ENCODE results near the gene CMTM4. TPM values are rescaled to one million over a fixed set of nuclear protein-coding genes. Genes with fewer than 3 reads are reported as not detected.

CMTM4 gene
- total RNA-seq, 1 experiment from 2014 or later = 77.8 TPM

DNA sequence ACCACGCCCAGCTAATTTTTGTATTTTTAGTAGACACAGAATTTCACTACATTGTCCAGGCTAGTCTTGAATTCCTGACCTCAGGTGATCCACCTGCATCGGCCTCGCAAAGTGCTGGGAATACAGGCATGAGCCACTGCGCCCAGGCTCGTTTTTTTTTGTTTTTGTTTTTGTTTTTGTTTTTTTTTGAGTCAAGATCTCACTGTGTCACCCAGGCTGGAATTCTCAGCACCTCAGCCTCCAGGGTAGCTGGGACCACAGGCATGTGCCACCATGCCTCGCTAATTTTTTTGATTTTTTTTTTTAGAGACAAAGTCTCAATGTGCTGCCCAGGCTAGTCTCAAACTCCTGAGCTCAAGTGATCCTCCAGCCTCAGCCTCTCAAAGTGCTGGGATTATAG, 17.5 kb upstream of the CMTM4 start:
- no peak overlapping the region for H2AFZ ChIP-seq (ENCODE audit: low read depth, low read length, poor library complexity, severe bottlenecking)
- ChIA-PET CTCF (no interaction called here), POLR2A (no interaction called here)

DNA sequence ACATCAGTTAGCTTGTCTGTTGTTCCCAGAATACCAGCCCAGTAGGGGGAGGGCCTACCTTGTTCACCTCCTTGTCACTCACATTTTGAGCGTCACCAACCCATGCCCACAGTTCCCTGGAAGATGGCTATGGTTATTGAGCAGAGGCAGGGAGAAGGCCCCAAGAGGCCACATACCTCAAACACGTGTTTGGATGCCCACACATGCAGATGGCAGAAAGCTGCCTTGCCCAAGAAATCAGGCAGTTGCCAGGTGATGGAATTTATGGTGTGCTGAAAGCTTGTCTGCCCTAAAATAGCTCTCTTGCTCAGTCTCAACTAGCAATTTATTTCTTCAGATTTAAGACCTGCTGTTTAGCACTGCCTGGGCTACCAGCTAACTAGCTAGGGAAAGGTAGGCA, 16.5 kb upstream of the CMTM4 start:
- H3K9me3 ChIP-seq (ENCODE audit: control insufficient read depth in 1 of 2, insufficient read depth in 1 of 2, low read depth in 1 of 2, low read length in 2 of 2) = no peaks in the 10 kb centered on the region
- H3K4me2 ChIP-seq (ENCODE audit: low read length) = no peak overlapping the region
- H3K27me3 ChIP-seq (ENCODE audit: insufficient read depth, low read length) = no peaks in the 10 kb centered on the region
- H3K36me3 ChIP-seq (ENCODE audit: control insufficient read depth in 1 of 2, insufficient read depth in 2 of 2, low read length in 2 of 2) = no peaks in the 10 kb centered on the region
- no peak for ATAC-seq
- no peaks in the 10 kb centered on the region for H4K20me1 ChIP-seq (ENCODE audit: insufficient read depth)
- ChIA-PET POLR2A (no interaction called here), RAD21 (ENCODE audit: low non-redundant PET in 1 of 2, low total read pairs in 2 of 2, uncharacterized antibody in 2 of 2, unreplicated experiment in 2 of 2) (no interaction called here), CTCF (interaction anchor here (0.9 to 1.2 kb wide), 3 partner anchors 27 to 154 kb away, joined by 3 read pairs; no protein-coding TSS in a partner anchor)
- H3K27ac ChIP-seq (ENCODE audit: low read depth, low read length) = no peak overlapping the region
- no peaks in the 10 kb centered on the region for H3K9me2 ChIP-seq (ENCODE audit: insufficient read depth)
- no peak overlapping the region for H2AFZ ChIP-seq (ENCODE audit: low read depth, low read length, poor library complexity, severe bottlenecking)
- H3K79me2 ChIP-seq (ENCODE audit: insufficient read depth, low read length) = no peaks in the 10 kb centered on the region
- H3K4me3 ChIP-seq (replicated peaks in 1 of 2; ENCODE audit: low read depth in 1 of 2, low read length in 2 of 2) = no peak overlapping the region
- TF ChIP-seq POLR2A (IDR thresholded peaks at IDR 0.05; ENCODE audit: borderline replicate concordance, extremely low read depth, insufficient read depth, insufficient read length) (no peak), JUND (IDR thresholded peaks at IDR 0.05) (no peak)
- TF ChIP-seq, protein P1, sequence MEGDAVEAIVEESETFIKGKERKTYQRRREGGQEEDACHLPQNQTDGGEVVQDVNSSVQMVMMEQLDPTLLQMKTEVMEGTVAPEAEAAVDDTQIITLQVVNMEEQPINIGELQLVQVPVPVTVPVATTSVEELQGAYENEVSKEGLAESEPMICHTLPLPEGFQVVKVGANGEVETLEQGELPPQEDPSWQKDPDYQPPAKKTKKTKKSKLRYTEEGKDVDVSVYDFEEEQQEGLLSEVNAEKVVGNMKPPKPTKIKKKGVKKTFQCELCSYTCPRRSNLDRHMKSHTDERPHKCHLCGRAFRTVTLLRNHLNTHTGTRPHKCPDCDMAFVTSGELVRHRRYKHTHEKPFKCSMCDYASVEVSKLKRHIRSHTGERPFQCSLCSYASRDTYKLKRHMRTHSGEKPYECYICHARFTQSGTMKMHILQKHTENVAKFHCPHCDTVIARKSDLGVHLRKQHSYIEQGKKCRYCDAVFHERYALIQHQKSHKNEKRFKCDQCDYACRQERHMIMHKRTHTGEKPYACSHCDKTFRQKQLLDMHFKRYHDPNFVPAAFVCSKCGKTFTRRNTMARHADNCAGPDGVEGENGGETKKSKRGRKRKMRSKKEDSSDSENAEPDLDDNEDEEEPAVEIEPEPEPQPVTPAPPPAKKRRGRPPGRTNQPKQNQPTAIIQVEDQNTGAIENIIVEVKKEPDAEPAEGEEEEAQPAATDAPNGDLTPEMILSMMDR (IDR thresholded peaks at IDR 0.05 in 2 of 3, conservative IDR thresholded peaks at IDR 0.05 in 1 of 3; ENCODE audit: borderline replicate concordance in 1 of 3, insufficient read depth in 1 of 3, low read depth in 2 of 3, low read length in 2 of 3) = no peak
- TF ChIP-seq, protein P2, sequence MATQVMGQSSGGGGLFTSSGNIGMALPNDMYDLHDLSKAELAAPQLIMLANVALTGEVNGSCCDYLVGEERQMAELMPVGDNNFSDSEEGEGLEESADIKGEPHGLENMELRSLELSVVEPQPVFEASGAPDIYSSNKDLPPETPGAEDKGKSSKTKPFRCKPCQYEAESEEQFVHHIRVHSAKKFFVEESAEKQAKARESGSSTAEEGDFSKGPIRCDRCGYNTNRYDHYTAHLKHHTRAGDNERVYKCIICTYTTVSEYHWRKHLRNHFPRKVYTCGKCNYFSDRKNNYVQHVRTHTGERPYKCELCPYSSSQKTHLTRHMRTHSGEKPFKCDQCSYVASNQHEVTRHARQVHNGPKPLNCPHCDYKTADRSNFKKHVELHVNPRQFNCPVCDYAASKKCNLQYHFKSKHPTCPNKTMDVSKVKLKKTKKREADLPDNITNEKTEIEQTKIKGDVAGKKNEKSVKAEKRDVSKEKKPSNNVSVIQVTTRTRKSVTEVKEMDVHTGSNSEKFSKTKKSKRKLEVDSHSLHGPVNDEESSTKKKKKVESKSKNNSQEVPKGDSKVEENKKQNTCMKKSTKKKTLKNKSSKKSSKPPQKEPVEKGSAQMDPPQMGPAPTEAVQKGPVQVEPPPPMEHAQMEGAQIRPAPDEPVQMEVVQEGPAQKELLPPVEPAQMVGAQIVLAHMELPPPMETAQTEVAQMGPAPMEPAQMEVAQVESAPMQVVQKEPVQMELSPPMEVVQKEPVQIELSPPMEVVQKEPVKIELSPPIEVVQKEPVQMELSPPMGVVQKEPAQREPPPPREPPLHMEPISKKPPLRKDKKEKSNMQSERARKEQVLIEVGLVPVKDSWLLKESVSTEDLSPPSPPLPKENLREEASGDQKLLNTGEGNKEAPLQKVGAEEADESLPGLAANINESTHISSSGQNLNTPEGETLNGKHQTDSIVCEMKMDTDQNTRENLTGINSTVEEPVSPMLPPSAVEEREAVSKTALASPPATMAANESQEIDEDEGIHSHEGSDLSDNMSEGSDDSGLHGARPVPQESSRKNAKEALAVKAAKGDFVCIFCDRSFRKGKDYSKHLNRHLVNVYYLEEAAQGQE (IDR thresholded peaks at IDR 0.05; ENCODE audit: low read depth) = no peak
- TF ChIP-seq, protein P3, sequence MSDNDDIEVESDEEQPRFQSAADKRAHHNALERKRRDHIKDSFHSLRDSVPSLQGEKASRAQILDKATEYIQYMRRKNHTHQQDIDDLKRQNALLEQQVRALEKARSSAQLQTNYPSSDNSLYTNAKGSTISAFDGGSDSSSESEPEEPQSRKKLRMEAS (IDR thresholded peaks at IDR 0.05) = no peak
- TF ChIP-seq, protein P4, sequence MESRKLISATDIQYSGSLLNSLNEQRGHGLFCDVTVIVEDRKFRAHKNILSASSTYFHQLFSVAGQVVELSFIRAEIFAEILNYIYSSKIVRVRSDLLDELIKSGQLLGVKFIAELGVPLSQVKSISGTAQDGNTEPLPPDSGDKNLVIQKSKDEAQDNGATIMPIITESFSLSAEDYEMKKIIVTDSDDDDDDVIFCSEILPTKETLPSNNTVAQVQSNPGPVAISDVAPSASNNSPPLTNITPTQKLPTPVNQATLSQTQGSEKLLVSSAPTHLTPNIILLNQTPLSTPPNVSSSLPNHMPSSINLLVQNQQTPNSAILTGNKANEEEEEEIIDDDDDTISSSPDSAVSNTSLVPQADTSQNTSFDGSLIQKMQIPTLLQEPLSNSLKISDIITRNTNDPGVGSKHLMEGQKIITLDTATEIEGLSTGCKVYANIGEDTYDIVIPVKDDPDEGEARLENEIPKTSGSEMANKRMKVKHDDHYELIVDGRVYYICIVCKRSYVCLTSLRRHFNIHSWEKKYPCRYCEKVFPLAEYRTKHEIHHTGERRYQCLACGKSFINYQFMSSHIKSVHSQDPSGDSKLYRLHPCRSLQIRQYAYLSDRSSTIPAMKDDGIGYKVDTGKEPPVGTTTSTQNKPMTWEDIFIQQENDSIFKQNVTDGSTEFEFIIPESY (IDR thresholded peaks at IDR 0.05; ENCODE audit: extremely low read depth, insufficient replicate concordance, low read length) = no peak
- H3K9ac ChIP-seq (ENCODE audit: low read length) = no peak overlapping the region
- DNase-seq (ENCODE audit: low read depth, low spot score) = no peak
- intact Hi-C loops (cut with micrococcal nuclease) = no loop called here
- no peaks in the 10 kb centered on the region for H3K4me1 ChIP-seq (ENCODE audit: control insufficient read depth in 1 of 2, insufficient read depth in 2 of 2, low read length in 2 of 2)
- no TSS peak for BruUV-seq (replicated peaks)

More for the DNA sequence above, 17.5 kb upstream of the CMTM4 start:
- TF ChIP-seq EZH2phosphoT487 (IDR thresholded peaks at IDR 0.05; ENCODE audit: borderline replicate concordance) (no peak), EZH2 (IDR thresholded peaks at IDR 0.05) (no peak), SIN3A (IDR thresholded peaks at IDR 0.05; ENCODE audit: low read depth) (no peak), CBX3 (IDR thresholded peaks at IDR 0.05; ENCODE audit: low read depth) (no peak), ELF1 (IDR thresholded peaks at IDR 0.05; ENCODE audit: borderline replicate concordance, low read depth) (no peak)
- TF ChIP-seq, protein P5, sequence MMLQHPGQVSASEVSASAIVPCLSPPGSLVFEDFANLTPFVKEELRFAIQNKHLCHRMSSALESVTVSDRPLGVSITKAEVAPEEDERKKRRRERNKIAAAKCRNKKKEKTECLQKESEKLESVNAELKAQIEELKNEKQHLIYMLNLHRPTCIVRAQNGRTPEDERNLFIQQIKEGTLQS (IDR thresholded peaks at IDR 0.05) = no peak
- DNase-seq (ENCODE audit: low read depth, low spot score) = no peak
- H3K27me3 ChIP-seq (ENCODE audit: insufficient read depth, low read length) = no peaks in the 10 kb centered on the region
- no peaks in the 10 kb centered on the region for H3K79me2 ChIP-seq (ENCODE audit: insufficient read depth, low read length)
- no peak overlapping the region for H3K4me2 ChIP-seq (ENCODE audit: low read length)
- no peak for ATAC-seq
- RAD21 ChIA-PET (ENCODE audit: low non-redundant PET in 1 of 2, low total read pairs in 2 of 2, uncharacterized antibody in 2 of 2, unreplicated experiment in 2 of 2) = no interaction called here
- no peaks in the 10 kb centered on the region for H3K36me3 ChIP-seq (ENCODE audit: control insufficient read depth in 1 of 2, insufficient read depth in 2 of 2, low read length in 2 of 2)
- H3K4me1 ChIP-seq (ENCODE audit: control insufficient read depth in 1 of 2, insufficient read depth in 2 of 2, low read length in 2 of 2) = no peaks in the 10 kb centered on the region
- H3K9me2 ChIP-seq (ENCODE audit: insufficient read depth) = no peaks in the 10 kb centered on the region
- H3K9me3 ChIP-seq (ENCODE audit: control insufficient read depth in 1 of 2, insufficient read depth in 1 of 2, low read depth in 1 of 2, low read length in 2 of 2) = no peaks in the 10 kb centered on the region
- intact Hi-C loops (cut with micrococcal nuclease) = no loop called here
- H3K9ac ChIP-seq (ENCODE audit: low read length) = no peak overlapping the region
- H3K27ac ChIP-seq (ENCODE audit: low read depth, low read length) = no peak overlapping the region
- H4K20me1 ChIP-seq (ENCODE audit: insufficient read depth) = no peaks in the 10 kb centered on the region
- no TSS peak for BruUV-seq (replicated peaks)
- H3K4me3 ChIP-seq (replicated peaks in 1 of 2; ENCODE audit: low read depth in 1 of 2, low read length in 2 of 2) = no peak overlapping the region

Measured in HCT116 (cell line).